Mammary epithelial cell (primary cell): ENCODE data around the gene GLRX2.

ENCODE experiments used
- CTCF ChIP-seq, 2 donors: IDR thresholded peaks in 1 of 2; conservative IDR thresholded peaks in 1 of 2; 2 replicates each; pipeline ENCODE4 v1.5.1; 2011 to 2012; ENCODE audit warnings: inconsistent platforms in 2 of 2, low read length in 2 of 2, mild to moderate bottlenecking in 2 of 2, control low read depth in 1 of 2, low read depth in 1 of 2; ENCODE audit not compliant: insufficient read depth in 1 of 2; ENCODE audit errors: extremely low read depth in 1 of 2
- EZH2 ChIP-seq: IDR thresholded peaks from 2 replicates; pipeline ENCODE4 v1.6.1; 2012; ENCODE audit warnings: low read length, inconsistent platforms, borderline replicate concordance

DNA sequence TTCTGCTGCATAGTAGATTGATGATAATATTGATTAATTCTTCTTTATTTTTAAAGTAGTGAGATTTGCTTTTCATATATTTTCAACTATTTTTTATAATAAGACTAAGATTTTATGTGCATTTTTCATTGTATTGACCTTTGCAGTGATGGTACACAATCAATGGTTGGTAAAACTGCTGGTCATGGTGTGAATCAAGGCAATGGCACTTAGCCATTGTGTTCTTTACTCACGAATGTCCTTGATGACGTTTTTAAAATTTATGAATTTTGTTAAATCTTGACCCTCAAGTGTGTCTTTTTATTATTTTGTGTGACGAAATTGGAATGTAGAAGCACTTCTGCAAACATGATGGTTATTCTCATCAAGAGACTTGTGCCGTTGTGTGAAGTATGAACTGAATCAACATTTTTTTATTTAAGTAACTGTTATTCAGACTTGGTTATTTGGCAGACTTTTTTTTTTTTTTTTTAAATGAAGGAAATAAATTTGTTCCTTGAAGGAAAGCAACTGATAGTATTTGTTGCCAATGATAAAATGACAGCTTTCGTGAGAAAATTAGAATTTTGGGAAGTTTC lies 39.2 kb upstream of the GLRX2 start:
- no peak for TF ChIP-seq CTCF (conservative IDR thresholded peaks at IDR 0.05 in 1 of 2, IDR thresholded peaks at IDR 0.05 in 1 of 2; ENCODE audit: extremely low read depth in 1 of 2, insufficient read depth in 1 of 2, low read depth in 1 of 2, low read length in 2 of 2)
- no peak for TF ChIP-seq EZH2
